GM23338 (cell line): ENCODE data around the gene ARHGAP10. TPM values are rescaled to one million over a fixed set of nuclear protein-coding genes. Genes with fewer than 3 reads are reported as not detected.

Experiments used
- ATAC-seq: fragments of 200-7000 bp; cut with Tn5 transposase; 3 replicates; pipeline ENCODE4 v1.9.1; 2020
- DNase-seq: peaks from one replicate; pipeline ENCODE4 v3.0.0-alpha.2; 2015; ENCODE audit warnings: low spot score
- H2AFZ ChIP-seq: fragments of 200-600 bp; sonication (generic); 2 replicates; pipeline ENCODE4 v1.8.0; 2016; ENCODE audit warnings: antibody characterized with exemption, mild to moderate bottlenecking, moderate library complexity
- H3F3A ChIP-seq: fragments of 200-600 bp; sonication (generic); replicated peaks from 2 replicates; pipeline ENCODE4 v1.8.0; 2017; ENCODE audit warnings: antibody characterized with exemption, mixed run types, low read depth
- H3K27ac ChIP-seq: fragments of 200-600 bp; sonication (generic); 2 replicates; pipeline ENCODE4 v1.6.1; 2016; ENCODE audit warnings: low read depth
- H3K27me3 ChIP-seq: fragments of 200-600 bp; sonication (generic); 2 replicates; pipeline ENCODE4 v1.8.0; 2016; ENCODE audit warnings: mild to moderate bottlenecking, mixed run types, moderate library complexity; ENCODE audit not compliant: insufficient read depth
- H3K36me3 ChIP-seq: fragments of 200-600 bp; sonication (generic); 2 replicates; pipeline ENCODE4 v1.8.0; 2016; ENCODE audit warnings: mild to moderate bottlenecking; ENCODE audit not compliant: insufficient read depth
- H3K4me1 ChIP-seq: fragments of 200-600 bp; sonication (generic); 2 replicates; pipeline ENCODE4 v1.8.0; 2016; ENCODE audit warnings: mild to moderate bottlenecking, moderate library complexity; ENCODE audit not compliant: insufficient read depth
- H3K4me2 ChIP-seq: fragments of 200-600 bp; sonication (generic); 2 replicates; pipeline ENCODE4 v1.7.1; 2017; ENCODE audit warnings: mixed run types
- H3K4me3 ChIP-seq: fragments of 200-600 bp; sonication (generic); 2 replicates; pipeline ENCODE4 v1.6.1; 2016; ENCODE audit warnings: mixed run types
- H3K79me2 ChIP-seq: fragments of 200-600 bp; sonication (generic); replicated peaks from 2 replicates; pipeline ENCODE4 v1.8.0; 2017; ENCODE audit warnings: mild to moderate bottlenecking; ENCODE audit not compliant: insufficient read depth
- H3K9me2 ChIP-seq: fragments of 200-600 bp; sonication (generic); 2 replicates; pipeline ENCODE4 v1.8.0; 2017; ENCODE audit not compliant: insufficient read depth
- H4K20me1 ChIP-seq: fragments of 200-600 bp; sonication (generic); replicated peaks from 2 replicates; pipeline ENCODE4 v1.8.0; 2017; ENCODE audit warnings: mild to moderate bottlenecking; ENCODE audit not compliant: insufficient read depth
- H3K27ac Mint-ChIP-seq: 2 replicates; pipeline ENCODE4 v1.8.0; 2020; ENCODE audit warnings: inconsistent platforms, mild to moderate bottlenecking, moderate library complexity, mixed read lengths
- H3K27me3 Mint-ChIP-seq: 3 replicates; pipeline ENCODE4 v1.8.0; 2022; ENCODE audit warnings: low read depth, mild to moderate bottlenecking, moderate library complexity, mixed read lengths, inconsistent platforms; ENCODE audit not compliant: insufficient read depth, poor library complexity
- H3K36me3 Mint-ChIP-seq: 3 replicates; pipeline ENCODE4 v1.8.0; 2021; ENCODE audit warnings: low read depth, mild to moderate bottlenecking, inconsistent platforms, moderate library complexity, mixed read lengths
- H3K4me1 Mint-ChIP-seq: 3 replicates; pipeline ENCODE4 v1.8.0; 2020; ENCODE audit warnings: mild to moderate bottlenecking, inconsistent platforms, mixed read lengths
- H3K4me3 Mint-ChIP-seq: 3 replicates; pipeline ENCODE4 v1.8.0; 2021; ENCODE audit warnings: moderate library complexity, mild to moderate bottlenecking, inconsistent platforms, mixed read lengths
- H3K9me3 Mint-ChIP-seq: 3 replicates; pipeline ENCODE4 v1.8.0; 2020; ENCODE audit warnings: moderate library complexity, mild to moderate bottlenecking, inconsistent platforms, mixed read lengths
- CREB1 ChIP-seq: fragments of 250-450 bp; sonication (Bioruptor Pico); IDR thresholded peaks from 2 replicates; pipeline ENCODE4 v1.5.0; 2020; ENCODE audit warnings: low read depth, mild to moderate bottlenecking, moderate library complexity
- ETS1 ChIP-seq: IDR thresholded peaks from 2 replicates; pipeline ENCODE4 v1.6.1; 2016; ENCODE audit warnings: antibody characterized with exemption
- EZH2 ChIP-seq: fragments of 200-600 bp; sonication (generic); IDR thresholded peaks from one replicate; pipeline ENCODE4 v1.8.0; 2017; ENCODE audit warnings: antibody characterized with exemption, mild to moderate bottlenecking, low read depth; ENCODE audit not compliant: unreplicated experiment
- EZH2phosphoT487 ChIP-seq: fragments of 200-600 bp; sonication (generic); IDR thresholded peaks from one replicate; pipeline ENCODE4 v1.8.1; 2018; ENCODE audit warnings: antibody characterized with exemption; ENCODE audit not compliant: unreplicated experiment
- JUNB ChIP-seq: IDR thresholded peaks from one replicate; pipeline ENCODE4 v1.6.1; 2016; ENCODE audit warnings: antibody characterized with exemption; ENCODE audit not compliant: unreplicated experiment
- NANOG ChIP-seq: IDR thresholded peaks from 2 replicates; pipeline ENCODE4 v1.6.1; 2016; ENCODE audit warnings: antibody characterized with exemption, borderline replicate concordance
- POLR2AphosphoS5 ChIP-seq: IDR thresholded peaks from 2 replicates; pipeline ENCODE4 v1.6.1; 2016; ENCODE audit warnings: antibody characterized with exemption, low read depth
- REST ChIP-seq: IDR thresholded peaks from one replicate; pipeline ENCODE4 v1.6.1; 2018; ENCODE audit warnings: antibody characterized with exemption; ENCODE audit not compliant: unreplicated experiment
- STAT1 ChIP-seq: IDR thresholded peaks from one replicate; pipeline ENCODE4 v1.6.1; 2016; ENCODE audit warnings: antibody characterized with exemption; ENCODE audit not compliant: unreplicated experiment
- ZNF114 ChIP-seq: fragments of 250-450 bp; sonication (Bioruptor Pico); IDR thresholded peaks from 2 replicates; pipeline ENCODE4 v1.5.0; 2020; ENCODE audit warnings: mild to moderate bottlenecking, moderate library complexity
- ZNF331 ChIP-seq: fragments of 250-450 bp; sonication (Bioruptor Pico); IDR thresholded peaks from 2 replicates; pipeline ENCODE4 v1.5.0; 2020; ENCODE audit warnings: low read depth, mild to moderate bottlenecking, moderate library complexity
- ZNF462 ChIP-seq: fragments of 250-450 bp; sonication (Bioruptor Pico); IDR thresholded peaks from 2 replicates; pipeline ENCODE4 v1.5.0; 2020; ENCODE audit warnings: mild to moderate bottlenecking, moderate library complexity
- polyA plus RNA-seq: library from polyadenylated mRNA; unstranded; fragments of >200 nt; fragmentation: Nextera tagmentation; extraction: Ambion mirVana; gene quantifications from 2 replicates; pipeline ENCODE4 v1.2.1, GENCODE V29; 2016
- total RNA-seq: library from RNA; depleted of rRNA; stranded (reverse); fragments of >200 nt; shearing (Covaris generic); gene quantifications from 2 replicates; pipeline ENCODE4 v1.2.3, GENCODE V29; 2014
- TF ChIP-seq, protein P1 (sequence below), 2 experiments: fragments of 200-600 bp in 1 of 2; sonication (generic) in 1 of 2; conservative IDR thresholded peaks; 2 replicates each; pipeline versions ENCODE4 v1.5.1 to v1.6.1; 2016 to 2017; ENCODE audit warnings: antibody characterized with exemption in 2 of 2, low read depth in 2 of 2, mild to moderate bottlenecking in 2 of 2, moderate library complexity in 1 of 2

The ARHGAP10 gene
- total and polyA plus RNA-seq, 2 experiments from 2014 or later: 5.1 to 6.3 TPM

- H3K27ac ChIP-seq: no peak overlapping the region
- no peaks in the 10 kb centered on the region for H3K9me2 ChIP-seq
- no peak overlapping the region for H3K4me3 Mint-ChIP-seq
- H2AFZ ChIP-seq: no peak overlapping the region
- H4K20me1 ChIP-seq: no peaks in the 10 kb centered on the region
- H3K27me3 ChIP-seq: no peaks in the 10 kb centered on the region
- no peak overlapping the region for H3K4me2 ChIP-seq
- TF ChIP-seq ETS1 (no peak), REST (no peak), ZNF331 (no peak), ZNF114 (no peak), NANOG (no peak), ZNF462 (CRISPR knock-in tag) (no peak), EZH2 (no peak), CREB1 (CRISPR knock-in tag) (no peak), STAT1 (no peak), EZH2phosphoT487 (no peak), POLR2AphosphoS5 (no peak), JUNB (no peak)
- TF ChIP-seq, protein P1, sequence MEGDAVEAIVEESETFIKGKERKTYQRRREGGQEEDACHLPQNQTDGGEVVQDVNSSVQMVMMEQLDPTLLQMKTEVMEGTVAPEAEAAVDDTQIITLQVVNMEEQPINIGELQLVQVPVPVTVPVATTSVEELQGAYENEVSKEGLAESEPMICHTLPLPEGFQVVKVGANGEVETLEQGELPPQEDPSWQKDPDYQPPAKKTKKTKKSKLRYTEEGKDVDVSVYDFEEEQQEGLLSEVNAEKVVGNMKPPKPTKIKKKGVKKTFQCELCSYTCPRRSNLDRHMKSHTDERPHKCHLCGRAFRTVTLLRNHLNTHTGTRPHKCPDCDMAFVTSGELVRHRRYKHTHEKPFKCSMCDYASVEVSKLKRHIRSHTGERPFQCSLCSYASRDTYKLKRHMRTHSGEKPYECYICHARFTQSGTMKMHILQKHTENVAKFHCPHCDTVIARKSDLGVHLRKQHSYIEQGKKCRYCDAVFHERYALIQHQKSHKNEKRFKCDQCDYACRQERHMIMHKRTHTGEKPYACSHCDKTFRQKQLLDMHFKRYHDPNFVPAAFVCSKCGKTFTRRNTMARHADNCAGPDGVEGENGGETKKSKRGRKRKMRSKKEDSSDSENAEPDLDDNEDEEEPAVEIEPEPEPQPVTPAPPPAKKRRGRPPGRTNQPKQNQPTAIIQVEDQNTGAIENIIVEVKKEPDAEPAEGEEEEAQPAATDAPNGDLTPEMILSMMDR (conservative IDR thresholded peaks at IDR 0.05; ENCODE audit: low read depth in 2 of 2): no peak
- H3F3A ChIP-seq: no peaks in the 10 kb centered on the region
- no peaks in the 10 kb centered on the region for H3K79me2 ChIP-seq
- ATAC-seq (no peak), DNase-seq (no peak)
- H3K4me1 ChIP-seq: no peaks in the 10 kb centered on the region
- peaks cover 3% of the 10 kb centered on the region; the same call in 1 of the 3 replicates for H3K9me3 Mint-ChIP-seq
- peaks cover under 1% of the 10 kb centered on the region for H3K27me3 Mint-ChIP-seq
- H3K4me3 ChIP-seq: no peak overlapping the region
- no peaks in the 10 kb centered on the region for H3K4me1 Mint-ChIP-seq
- no peaks in the 10 kb centered on the region for H3K36me3 ChIP-seq
- H3K36me3 Mint-ChIP-seq: peaks cover 3% of the 10 kb centered on the region
- no peak overlapping the region for H3K27ac Mint-ChIP-seq
Observed at GRCh38 chr4:147879676-147880075, 147.8 kb downstream of the ARHGAP10 start.
